GM12864 (cell line): ENCODE data around the gene RASSF10.

Experiments used
- DNase-seq: peaks from one replicate; pipeline ENCODE4 v3.0.0-alpha.2; 2011; ENCODE audit warnings: low read depth
- H3K4me3 ChIP-seq: 2 replicates; pipeline ENCODE4 v1.5.1; 2011; ENCODE audit warnings: mild to moderate bottlenecking, low read depth, low read length, control low read depth
- CTCF ChIP-seq: IDR thresholded peaks from 2 replicates; pipeline ENCODE4 v1.5.1; 2011; ENCODE audit warnings: low read depth, mild to moderate bottlenecking, moderate library complexity, low read length, control low read depth, inconsistent platforms; ENCODE audit errors: missing control alignments

Gene RASSF10

GRCh38 chr11:12999597-12999996 is 9.5 kb upstream of the RASSF10 start:
- no peak for DNase-seq

GRCh38 chr11:13000116-13000515 is 9.0 kb upstream of the RASSF10 start:
- no peak overlapping the region for H3K4me3 ChIP-seq
- TF ChIP-seq CTCF = no peak
- no peak for DNase-seq

More at GRCh38 chr11:12999597-12999996, 9.5 kb upstream of the RASSF10 start:
- TF ChIP-seq CTCF = no peak
- no peak overlapping the region for H3K4me3 ChIP-seq

- no peak for DNase-seq
- H3K4me3 ChIP-seq = no peak overlapping the region
- no peak for TF ChIP-seq CTCF
These were observed 8.4 kb upstream of the RASSF10 start for GRCh38 chr11:13000721-13001120.

- DNase-seq = no peak
- H3K4me3 ChIP-seq = no peak overlapping the region
- TF ChIP-seq CTCF = no peak
These were observed 5.2 kb upstream of the RASSF10 start for GRCh38 chr11:13003736-13004493.

- DNase-seq = no peak
- no peak for TF ChIP-seq CTCF
- H3K4me3 ChIP-seq = no peak overlapping the region
These were observed 1.7 kb upstream of the RASSF10 start for GRCh38 chr11:13007182-13008060.

GRCh38 chr11:13008061-13008435 is 1.1 kb upstream of the RASSF10 start:
- DNase-seq = no peak
- no peak for TF ChIP-seq CTCF
- H3K4me3 ChIP-seq = no peak overlapping the region
